SU-DHL-6 (cell line): ENCODE results near the gene MANSC4.

Source experiments
- EZH2phosphoT487 ChIP-seq: fragments of 200-600 bp; sonication (generic), shearing (Covaris generic); conservative IDR thresholded peaks from 2 replicates; pipeline ENCODE4 v1.6.1; 2018; ENCODE audit warnings: mild to moderate bottlenecking, antibody characterized with exemption, low read length, moderate library complexity, mixed read lengths
- TF ChIP-seq, protein P1 (sequence below): fragments of 200-600 bp; sonication (generic); IDR thresholded peaks from one replicate; pipeline ENCODE4 v1.5.1; 2017; ENCODE audit warnings: antibody characterized with exemption, mild to moderate bottlenecking, low read length, moderate library complexity; ENCODE audit not compliant: insufficient read depth, poor library complexity, severe bottlenecking

DNA sequence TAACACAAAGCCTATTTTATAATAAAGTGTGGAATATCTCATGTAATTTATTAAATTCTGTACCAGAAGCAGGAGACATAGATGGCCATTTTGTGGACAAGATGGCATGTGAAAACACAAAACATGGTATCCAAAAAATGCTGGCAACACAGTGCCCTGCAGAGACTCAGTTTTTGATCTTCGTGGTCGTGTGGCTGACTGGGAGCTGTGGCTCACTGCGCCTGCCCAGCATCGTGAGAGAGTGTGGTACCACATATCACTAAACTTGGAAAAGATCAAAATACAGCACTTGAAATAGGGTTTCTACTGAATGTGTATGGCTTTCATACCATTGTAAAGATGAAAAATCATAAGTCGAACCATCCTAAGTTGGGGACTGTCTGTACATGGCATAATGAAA lies 43.0 kb upstream of the MANSC4 start:
- TF ChIP-seq, protein P1, sequence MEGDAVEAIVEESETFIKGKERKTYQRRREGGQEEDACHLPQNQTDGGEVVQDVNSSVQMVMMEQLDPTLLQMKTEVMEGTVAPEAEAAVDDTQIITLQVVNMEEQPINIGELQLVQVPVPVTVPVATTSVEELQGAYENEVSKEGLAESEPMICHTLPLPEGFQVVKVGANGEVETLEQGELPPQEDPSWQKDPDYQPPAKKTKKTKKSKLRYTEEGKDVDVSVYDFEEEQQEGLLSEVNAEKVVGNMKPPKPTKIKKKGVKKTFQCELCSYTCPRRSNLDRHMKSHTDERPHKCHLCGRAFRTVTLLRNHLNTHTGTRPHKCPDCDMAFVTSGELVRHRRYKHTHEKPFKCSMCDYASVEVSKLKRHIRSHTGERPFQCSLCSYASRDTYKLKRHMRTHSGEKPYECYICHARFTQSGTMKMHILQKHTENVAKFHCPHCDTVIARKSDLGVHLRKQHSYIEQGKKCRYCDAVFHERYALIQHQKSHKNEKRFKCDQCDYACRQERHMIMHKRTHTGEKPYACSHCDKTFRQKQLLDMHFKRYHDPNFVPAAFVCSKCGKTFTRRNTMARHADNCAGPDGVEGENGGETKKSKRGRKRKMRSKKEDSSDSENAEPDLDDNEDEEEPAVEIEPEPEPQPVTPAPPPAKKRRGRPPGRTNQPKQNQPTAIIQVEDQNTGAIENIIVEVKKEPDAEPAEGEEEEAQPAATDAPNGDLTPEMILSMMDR, result no peak
- TF ChIP-seq EZH2phosphoT487, result no peak
